PC-3 (cell line): ENCODE results near the gene STARD4.

ENCODE experiments used
- EZH2phosphoT487 ChIP-seq: fragments of 300-600 bp; sonication (generic); IDR thresholded peaks from 2 replicates; pipeline ENCODE4 v1.6.1; 2018; ENCODE audit warnings: mild to moderate bottlenecking, antibody characterized with exemption, low read length, borderline replicate concordance
- TF ChIP-seq, protein P1 (sequence below): fragments of 300-600 bp; sonication (generic); conservative IDR thresholded peaks from 2 replicates; pipeline ENCODE4 v1.5.1; 2017; ENCODE audit warnings: antibody characterized with exemption, low read depth, mild to moderate bottlenecking, low read length

GRCh38 chr5:111535879-111536549 lies 23.7 kb upstream of the STARD4 start:
- no peak for TF ChIP-seq EZH2phosphoT487
- TF ChIP-seq, protein P1, sequence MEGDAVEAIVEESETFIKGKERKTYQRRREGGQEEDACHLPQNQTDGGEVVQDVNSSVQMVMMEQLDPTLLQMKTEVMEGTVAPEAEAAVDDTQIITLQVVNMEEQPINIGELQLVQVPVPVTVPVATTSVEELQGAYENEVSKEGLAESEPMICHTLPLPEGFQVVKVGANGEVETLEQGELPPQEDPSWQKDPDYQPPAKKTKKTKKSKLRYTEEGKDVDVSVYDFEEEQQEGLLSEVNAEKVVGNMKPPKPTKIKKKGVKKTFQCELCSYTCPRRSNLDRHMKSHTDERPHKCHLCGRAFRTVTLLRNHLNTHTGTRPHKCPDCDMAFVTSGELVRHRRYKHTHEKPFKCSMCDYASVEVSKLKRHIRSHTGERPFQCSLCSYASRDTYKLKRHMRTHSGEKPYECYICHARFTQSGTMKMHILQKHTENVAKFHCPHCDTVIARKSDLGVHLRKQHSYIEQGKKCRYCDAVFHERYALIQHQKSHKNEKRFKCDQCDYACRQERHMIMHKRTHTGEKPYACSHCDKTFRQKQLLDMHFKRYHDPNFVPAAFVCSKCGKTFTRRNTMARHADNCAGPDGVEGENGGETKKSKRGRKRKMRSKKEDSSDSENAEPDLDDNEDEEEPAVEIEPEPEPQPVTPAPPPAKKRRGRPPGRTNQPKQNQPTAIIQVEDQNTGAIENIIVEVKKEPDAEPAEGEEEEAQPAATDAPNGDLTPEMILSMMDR = no peak
